Cardiac muscle cell (in vitro differentiated cells and primary cell): ENCODE results near the gene DPP8. TPM values are rescaled to one million over a fixed set of nuclear protein-coding genes. Genes with fewer than 3 reads are reported as not detected.
A peak's percentile ranks its signal among the peaks of the same experiment; 100 is the strongest.

Experiments
- DNase-seq, 2 donors: peaks; one replicate each; pipeline versions ENCODE4 v3.0.0 to v3.0.0-alpha.2; 2010 to 2017; ENCODE audit warnings: low read depth in 1 of 2, low spot score in 1 of 2
- H3K27ac ChIP-seq: fragments of 200-600 bp; sonication (generic); 2 replicates; pipeline ENCODE4 v1.5.1; 2016
- H3K27me3 ChIP-seq: fragments of 200-600 bp; sonication (generic); 2 replicates; pipeline ENCODE4 v1.6.0; 2016; ENCODE audit warnings: control low read depth
- H3K36me3 ChIP-seq: fragments of 200-600 bp; sonication (generic); 2 replicates; pipeline ENCODE4 v1.5.1; 2016; ENCODE audit warnings: control low read depth
- H3K4me1 ChIP-seq: fragments of 200-600 bp; sonication (generic); 2 replicates; pipeline ENCODE4 v1.8.1; 2017; ENCODE audit warnings: low read depth, mild to moderate bottlenecking, mixed run types
- H3K4me3 ChIP-seq: fragments of 200-600 bp; sonication (generic); 2 replicates; pipeline ENCODE4 v1.5.1; 2016; ENCODE audit warnings: mild to moderate bottlenecking
- H3K9me3 ChIP-seq: fragments of 200-600 bp; sonication (generic); 2 replicates; pipeline ENCODE4 v1.5.1; 2017; ENCODE audit warnings: low read depth, mild to moderate bottlenecking, control low read depth
- CTCF ChIP-seq: IDR thresholded peaks from 2 replicates; pipeline ENCODE4 v1.5.1; 2012; ENCODE audit warnings: low read depth, mild to moderate bottlenecking, low read length
- polyA plus RNA-seq: library from polyadenylated mRNA; unstranded; fragments of >200 nt; fragmentation: Nextera tagmentation; extraction: Ambion mirVana; gene quantifications from 2 replicates; pipeline ENCODE4 v1.2.1, GENCODE V29; 2016
- total RNA-seq: library from RNA; depleted of rRNA; stranded (reverse); fragments of >200 nt; gene quantifications from 2 replicates; pipeline ENCODE4 v1.2.3, GENCODE V29; 2016

Gene DPP8
- total and polyA plus RNA-seq, 2 experiments from 2014 or later = 21.4 to 23.2 TPM

GRCh38 chr15:65509321-65509720 lies 8.2 kb downstream of the DPP8 start:
- no peak for TF ChIP-seq CTCF
- H3K27ac ChIP-seq = no peak overlapping the region
- H3K27me3 ChIP-seq = no peaks in the 10 kb centered on the region
- DNase-seq = no peak
- H3K36me3 ChIP-seq = peaks cover 33% of the 10 kb centered on the region
- no peaks in the 10 kb centered on the region for H3K4me1 ChIP-seq
- H3K9me3 ChIP-seq = no peaks in the 10 kb centered on the region
- H3K4me3 ChIP-seq = no peak overlapping the region

GRCh38 chr15:65494076-65494475 lies 23.4 kb downstream of the DPP8 start:
- Histone ChIP-seq H3K4me1 (no peaks in the 10 kb centered on the region), H3K9me3 (no peaks in the 10 kb centered on the region), H3K4me3 (no peak overlapping the region), H3K36me3 (peaks cover 30% of the 10 kb centered on the region), H3K27ac (no peak overlapping the region), H3K27me3 (no peaks in the 10 kb centered on the region)
- DNase-seq = no peak
- TF ChIP-seq CTCF = no peak

- Histone ChIP-seq H3K36me3 (peaks cover 50% of the 10 kb centered on the region), H3K27me3 (no peaks in the 10 kb centered on the region), H3K27ac (no peak overlapping the region), H3K4me1 (no peaks in the 10 kb centered on the region), H3K4me3 (no peak overlapping the region), H3K9me3 (no peaks in the 10 kb centered on the region)
- no peak for DNase-seq
- no peak for TF ChIP-seq CTCF
Measured at GRCh38 chr15:65484876-65485275, 32.6 kb downstream of the DPP8 start.

- no peaks in the 10 kb centered on the region for H3K9me3 ChIP-seq
- TF ChIP-seq CTCF = no peak
- no peak overlapping the region for H3K4me3 ChIP-seq
- H3K36me3 ChIP-seq = peaks cover 57% of the 10 kb centered on the region
- H3K4me1 ChIP-seq = no peaks in the 10 kb centered on the region
- peak in 1 of 2 donors; percentile 81 for DNase-seq
- H3K27ac ChIP-seq = no peak overlapping the region
- no peaks in the 10 kb centered on the region for H3K27me3 ChIP-seq
Measured at GRCh38 chr15:65476903-65477302, 40.6 kb downstream of the DPP8 start.

- no peaks in the 10 kb centered on the region for H3K9me3 ChIP-seq
- DNase-seq = no peak
- H3K27me3 ChIP-seq = no peaks in the 10 kb centered on the region
- no peak overlapping the region for H3K27ac ChIP-seq
- H3K36me3 ChIP-seq = peaks cover 59% of the 10 kb centered on the region
- TF ChIP-seq CTCF = no peak
- H3K4me1 ChIP-seq = no peaks in the 10 kb centered on the region
- H3K4me3 ChIP-seq = no peak overlapping the region
Measured at GRCh38 chr15:65470866-65471265, 46.6 kb downstream of the DPP8 start.
